H9 (cell line): ENCODE results near the gene DENND4A. TPM values are rescaled to one million over a fixed set of nuclear protein-coding genes. Genes with fewer than 3 reads are reported as not detected.

Experiments
- DNase-seq: peaks from one replicate; pipeline ENCODE4 v3.0.0-alpha.2; 2017
- H2AFZ ChIP-seq: one replicate; pipeline ENCODE4 v1.6.1; 2013; ENCODE audit warnings: mild to moderate bottlenecking, low read length, control low read depth, moderate library complexity
- H2AK5ac ChIP-seq: 2 replicates; pipeline ENCODE4 v1.6.1; 2013; ENCODE audit warnings: low read length, control low read depth, mixed read lengths; ENCODE audit not compliant: insufficient read length
- H2BK120ac ChIP-seq: one replicate; pipeline ENCODE4 v1.6.1; 2013; ENCODE audit warnings: low read depth, mild to moderate bottlenecking, low read length, control low read depth, inconsistent platforms; ENCODE audit not compliant: poor library complexity, severe bottlenecking
- H2BK12ac ChIP-seq: 2 replicates; pipeline ENCODE4 v1.6.1; 2013; ENCODE audit warnings: low read length, control low read depth, mixed read lengths, low read depth; ENCODE audit not compliant: insufficient read length
- H2BK15ac ChIP-seq: 2 replicates; pipeline ENCODE4 v1.6.1; 2013; ENCODE audit warnings: low read depth, low read length, control low read depth
- H2BK20ac ChIP-seq: one replicate; pipeline ENCODE4 v1.6.1; 2013; ENCODE audit warnings: low read depth, mild to moderate bottlenecking, low read length, control low read depth, inconsistent platforms; ENCODE audit not compliant: poor library complexity, severe bottlenecking
- H2BK5ac ChIP-seq: 2 replicates; pipeline ENCODE4 v1.6.1; 2013; ENCODE audit warnings: low read length, control low read depth, mixed read lengths; ENCODE audit not compliant: insufficient read length
- H3K14ac ChIP-seq: 2 replicates; pipeline ENCODE4 v1.6.1; 2013; ENCODE audit warnings: low read length, control low read depth; ENCODE audit not compliant: insufficient read depth
- H3K18ac ChIP-seq: 2 replicates; pipeline ENCODE4 v1.6.1; 2013; ENCODE audit warnings: low read depth, mild to moderate bottlenecking, mixed read lengths, low read length, control low read depth; ENCODE audit not compliant: insufficient read length
- H3K23ac ChIP-seq: 2 replicates; pipeline ENCODE4 v1.6.1; 2013; ENCODE audit warnings: low read length, control low read depth, mixed read lengths, low read depth; ENCODE audit not compliant: insufficient read length
- H3K23me2 ChIP-seq: 2 replicates; pipeline ENCODE4 v1.6.1; 2013; ENCODE audit warnings: low read depth, mild to moderate bottlenecking, mixed read lengths, low read length, control low read depth; ENCODE audit not compliant: insufficient read length, poor library complexity, severe bottlenecking
- H3K27ac ChIP-seq: 2 replicates; pipeline ENCODE4 v1.5.1; 2013; ENCODE audit warnings: low read length, control low read depth, mixed read lengths, low read depth; ENCODE audit not compliant: insufficient read length
- H3K27me3 ChIP-seq: 2 replicates; pipeline ENCODE4 v1.6.1; 2013; ENCODE audit warnings: low read length, control low read depth, inconsistent platforms; ENCODE audit not compliant: insufficient read depth
- H3K4ac ChIP-seq: 2 replicates; pipeline ENCODE4 v1.6.1; 2013; ENCODE audit warnings: low read depth, mild to moderate bottlenecking, control low read depth, inconsistent platforms, low read length, moderate library complexity
- H3K4me1 ChIP-seq: 2 replicates; pipeline ENCODE4 v1.6.1; 2013; ENCODE audit warnings: low read length, control low read depth, inconsistent platforms; ENCODE audit not compliant: insufficient read depth
- H3K4me2 ChIP-seq: 2 replicates; pipeline ENCODE4 v1.6.1; 2013; ENCODE audit warnings: low read length, control low read depth, mixed read lengths; ENCODE audit not compliant: insufficient read length, insufficient read depth
- H3K56ac ChIP-seq: 2 replicates; pipeline ENCODE4 v1.6.1; 2013; ENCODE audit warnings: low read depth, mild to moderate bottlenecking, mixed read lengths, low read length, control low read depth; ENCODE audit not compliant: insufficient read length
- H3K79me1 ChIP-seq: 2 replicates; pipeline ENCODE4 v1.6.1; 2013; ENCODE audit warnings: low read depth, mild to moderate bottlenecking, moderate library complexity, low read length, control low read depth, inconsistent platforms; ENCODE audit not compliant: insufficient read depth, poor library complexity, severe bottlenecking
- H3K79me2 ChIP-seq: 2 replicates; pipeline ENCODE4 v1.6.1; 2013; ENCODE audit warnings: low read length, control low read depth, inconsistent platforms; ENCODE audit not compliant: insufficient read depth
- H3K9ac ChIP-seq: 2 replicates; pipeline ENCODE4 v1.6.1; 2013; ENCODE audit warnings: low read length, control low read depth, mixed read lengths; ENCODE audit not compliant: insufficient read length; ENCODE audit errors: extremely low read depth
- H3K9me3 ChIP-seq: one replicate; pipeline ENCODE4 v1.6.1; 2013; ENCODE audit warnings: low read depth, low read length, inconsistent platforms; ENCODE audit not compliant: control insufficient read depth
- H3T11ph ChIP-seq: one replicate; pipeline ENCODE4 v1.6.1; 2013; ENCODE audit warnings: mild to moderate bottlenecking, low read length, control low read depth, inconsistent platforms
- H4K20me1 ChIP-seq: one replicate; pipeline ENCODE4 v1.6.1; 2013; ENCODE audit not compliant: control insufficient read depth, insufficient read length, insufficient read depth
- H4K5ac ChIP-seq: 2 replicates; pipeline ENCODE4 v1.6.1; 2013; ENCODE audit warnings: low read depth, mild to moderate bottlenecking, mixed read lengths, low read length, control low read depth; ENCODE audit not compliant: insufficient read length
- H4K8ac ChIP-seq: replicated peaks from 2 replicates; pipeline ENCODE4 v1.6.1; 2013; ENCODE audit warnings: low read length, control low read depth, mixed read lengths, low read depth; ENCODE audit not compliant: insufficient read length
- H4K91ac ChIP-seq: 2 replicates; pipeline ENCODE4 v1.6.1; 2013; ENCODE audit warnings: low read depth, mild to moderate bottlenecking, moderate library complexity, mixed read lengths, low read length, control low read depth; ENCODE audit not compliant: insufficient read length
- H3K27ac Mint-ChIP-seq, 3 experiments: 2 replicates in 2 of 3; 3 replicates in 1 of 3; pipeline ENCODE4 v1.8.0; 2020 to 2021; ENCODE audit warnings: mixed read lengths in 3 of 3, mild to moderate bottlenecking in 1 of 3, moderate library complexity in 1 of 3
- H3K27me3 Mint-ChIP-seq: 2 replicates; pipeline ENCODE4 v1.8.0; 2021; ENCODE audit warnings: low read depth, mild to moderate bottlenecking, moderate library complexity, mixed read lengths
- H3K36me3 Mint-ChIP-seq, 3 experiments: 2 replicates in 2 of 3; 3 replicates in 1 of 3; pipeline ENCODE4 v1.8.0; 2020 to 2021; ENCODE audit warnings: low read depth in 3 of 3, mixed read lengths in 3 of 3; ENCODE audit not compliant: insufficient read depth in 1 of 3
- H3K4me1 Mint-ChIP-seq, 2 experiments: 2 replicates each; pipeline ENCODE4 v1.8.0; 2020; ENCODE audit warnings: mixed read lengths in 2 of 2
- H3K4me3 Mint-ChIP-seq, 2 experiments: 2 replicates in 1 of 2; 3 replicates in 1 of 2; pipeline ENCODE4 v1.8.0; 2020 to 2021; ENCODE audit warnings: mild to moderate bottlenecking in 2 of 2, mixed read lengths in 2 of 2, moderate library complexity in 1 of 2
- H3K9me3 Mint-ChIP-seq, 2 experiments: 2 replicates in 1 of 2; 3 replicates in 1 of 2; pipeline ENCODE4 v1.8.0; 2020; ENCODE audit warnings: mild to moderate bottlenecking in 2 of 2, mixed read lengths in 2 of 2, moderate library complexity in 1 of 2
- CTCF ChIP-seq: fragments of 200-600 bp; sonication (generic); conservative IDR thresholded peaks from 3 replicates; pipeline ENCODE4 v1.8.0; 2021; ENCODE audit warnings: antibody characterized with exemption, mild to moderate bottlenecking
- WGBS: extraction: QIAGEN DNeasy Blood & Tissue Kit; methylation state at CpG from one replicate; pipeline ENCODE4 v1.1.7; 2013; ENCODE audit warnings: missing lambda C conversion rate, low lambda C conversion rate, mixed read lengths; ENCODE audit not compliant: insufficient read length; ENCODE audit errors: extremely low coverage; 5-methylcytosine and 5-hydroxymethylcytosine counted together
- total RNA-seq: library from RNA; stranded (reverse); gene quantifications from 2 replicates; pipeline ENCODE4 v1.2.1, GENCODE V29; 2021

DENND4A gene
- total RNA-seq, 1 experiment from 2014 or later, result 4.7 TPM

- no peak overlapping the region for H3K4me2 ChIP-seq
- Mint-ChIP-seq H3K36me3 (no peaks in the 10 kb centered on the region), H3K4me1 (no peaks in the 10 kb centered on the region), H3K27me3 (no peaks in the 10 kb centered on the region), H3K4me3 (no peak overlapping the region; a peak in 1 of 5 replicates), H3K27ac (no peak overlapping the region), H3K9me3 (no peaks in the 10 kb centered on the region)
- no peak overlapping the region for H4K8ac ChIP-seq
- H3K27me3 ChIP-seq, result no peaks in the 10 kb centered on the region
- H3K9me3 ChIP-seq, result no peaks in the 10 kb centered on the region
- H3K79me1 ChIP-seq, result no peaks in the 10 kb centered on the region
- H3K23ac ChIP-seq, result no peak overlapping the region
- H3K14ac ChIP-seq, result no peak overlapping the region
- H3K56ac ChIP-seq, result no peak overlapping the region
- H3K23me2 ChIP-seq, result no peaks in the 10 kb centered on the region
- no CpG with 5 or more reads among the region's 5 CpGs for WGBS
- H4K91ac ChIP-seq, result no peak overlapping the region
- H3K9ac ChIP-seq, result no peak overlapping the region
- H3K79me2 ChIP-seq, result no peaks in the 10 kb centered on the region
- no peaks in the 10 kb centered on the region for H4K20me1 ChIP-seq
- H4K5ac ChIP-seq, result no peak overlapping the region
- H3T11ph ChIP-seq, result no peak overlapping the region
- H2BK12ac ChIP-seq, result no peak overlapping the region
- no peak overlapping the region for H2AK5ac ChIP-seq
- DNase-seq, result no peak
- H3K4me1 ChIP-seq, result no peaks in the 10 kb centered on the region
- H3K27ac ChIP-seq, result no peak overlapping the region
- no peak overlapping the region for H2BK15ac ChIP-seq
- no peak for TF ChIP-seq CTCF
- no peak overlapping the region for H2BK5ac ChIP-seq
- H3K4ac ChIP-seq, result no peak overlapping the region
- no peak overlapping the region for H2BK120ac ChIP-seq
- no peak overlapping the region for H2AFZ ChIP-seq
- H2BK20ac ChIP-seq, result no peak overlapping the region
- no peak overlapping the region for H3K18ac ChIP-seq
Observed at GRCh38 chr15:65783872-65784271, 8.2 kb downstream of the DENND4A start.
